GM12864 (cell line): Measurements from ENCODE around the gene ATP23.
A peak's percentile ranks its signal among the peaks of the same experiment; 100 is the strongest.

ENCODE experiments used
- DNase-seq: peaks from one replicate; pipeline ENCODE4 v3.0.0-alpha.2; 2011; ENCODE audit warnings: low read depth
- H3K4me3 ChIP-seq: 2 replicates; pipeline ENCODE4 v1.5.1; 2011; ENCODE audit warnings: mild to moderate bottlenecking, low read depth, low read length, control low read depth
- CTCF ChIP-seq: IDR thresholded peaks from 2 replicates; pipeline ENCODE4 v1.5.1; 2011; ENCODE audit warnings: low read depth, mild to moderate bottlenecking, moderate library complexity, low read length, control low read depth, inconsistent platforms; ENCODE audit errors: missing control alignments

ATP23 gene

GRCh38 chr12:57941165-57941894 is at the start of gene ATP23:
TSS of gene ATP23 (plus strand) at chr12:57941567. CDS start at chr12:57941702, 135 bp downstream.
- DNase-seq = peak; percentile 91
- peak within 1 kb of the TSS; percentile 72 for H3K4me3 ChIP-seq
- TF ChIP-seq CTCF = no peak

GRCh38 chr12:57892232-57892972 is 49.0 kb upstream of the ATP23 start:
- H3K4me3 ChIP-seq = no peak overlapping the region
- DNase-seq = no peak
- no peak for TF ChIP-seq CTCF

- no peak overlapping the region for H3K4me3 ChIP-seq
- no peak for DNase-seq
- no peak for TF ChIP-seq CTCF
Measured at GRCh38 chr12:57893431-57894353, 47.7 kb upstream of the ATP23 start.

- no peak overlapping the region for H3K4me3 ChIP-seq
- no peak for DNase-seq
- no peak for TF ChIP-seq CTCF
Measured at GRCh38 chr12:57894399-57895292, 46.7 kb upstream of the ATP23 start.

GRCh38 chr12:57895389-57896114 is 45.8 kb upstream of the ATP23 start:
- DNase-seq = no peak
- no peak overlapping the region for H3K4me3 ChIP-seq
- no peak for TF ChIP-seq CTCF
